SJSA1 (cell line): ENCODE results near the gene SMC5. TPM values are rescaled to one million over a fixed set of nuclear protein-coding genes. Genes with fewer than 3 reads are reported as not detected.

Experiments
- DNase-seq, 2 experiments: peaks; one replicate each; pipeline ENCODE4 v3.0.0-alpha.2; 2015 to 2020; ENCODE audit warnings: low spot score in 2 of 2, low read depth in 1 of 2
- H3K27ac ChIP-seq: fragments of 250-450 bp; sonication (Bioruptor Pico); 2 replicates; pipeline ENCODE4 v1.5.1; 2020; ENCODE audit warnings: mild to moderate bottlenecking, moderate library complexity
- H3K27me3 ChIP-seq: fragments of 250-450 bp; sonication (Bioruptor Pico); replicated peaks from 2 replicates; pipeline ENCODE4 v1.5.1; 2020; ENCODE audit warnings: mild to moderate bottlenecking, moderate library complexity
- H3K36me3 ChIP-seq: fragments of 250-450 bp; sonication (Bioruptor Pico); 2 replicates; pipeline ENCODE4 v1.5.1; 2020; ENCODE audit warnings: mild to moderate bottlenecking
- H3K4me1 ChIP-seq: fragments of 250-450 bp; sonication (Bioruptor Pico); replicated peaks from 2 replicates; pipeline ENCODE4 v1.6.1; 2021; ENCODE audit warnings: mild to moderate bottlenecking
- H3K4me3 ChIP-seq: fragments of 250-450 bp; sonication (Bioruptor Pico); 2 replicates; pipeline ENCODE4 v1.5.1; 2020; ENCODE audit warnings: mild to moderate bottlenecking
- H3K9me3 ChIP-seq: fragments of 250-450 bp; sonication (Bioruptor Pico); replicated peaks from 2 replicates; pipeline ENCODE4 v1.5.1; 2020; ENCODE audit warnings: mild to moderate bottlenecking
- total RNA-seq: library from RNA; depleted of rRNA; stranded (reverse); fragments of >200 nt; shearing (Covaris generic); gene quantifications from 2 replicates; pipeline ENCODE4 v1.2.3, GENCODE V29; 2014

Gene SMC5
- total RNA-seq, 1 experiment from 2014 or later, result 30.2 TPM

- no peak for DNase-seq
Observed at GRCh38 chr9:70352356-70352755, 93.6 kb downstream of the SMC5 start.

DNA sequence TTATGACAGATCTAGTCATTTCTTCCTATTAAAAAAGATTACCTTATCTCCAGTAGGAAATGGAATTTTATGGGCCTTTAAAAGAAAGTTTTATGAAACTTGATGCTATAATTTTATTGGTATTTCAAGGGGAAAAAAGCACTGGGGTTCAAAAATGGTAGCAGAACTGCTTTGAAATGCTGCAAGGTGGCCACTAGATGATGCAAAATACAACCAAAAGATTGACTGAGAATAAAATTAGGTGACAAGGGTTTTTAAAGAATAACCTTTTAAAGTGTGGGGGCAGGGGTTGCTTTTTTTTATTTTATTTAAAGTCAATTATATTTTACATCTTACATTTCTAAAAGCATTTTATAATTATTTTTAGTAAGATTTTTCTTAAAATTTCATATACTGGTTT lies 94.0 kb downstream of the SMC5 start:
- Histone ChIP-seq H3K36me3 (peaks cover 52% of the 10 kb centered on the region), H3K4me3 (no peak overlapping the region), H3K27ac (no peak overlapping the region), H3K27me3 (no peaks in the 10 kb centered on the region), H3K4me1 (no peaks in the 10 kb centered on the region), H3K9me3 (no peaks in the 10 kb centered on the region)
- no peak for DNase-seq

More at GRCh38 chr9:70352356-70352755, 93.6 kb downstream of the SMC5 start:
- Histone ChIP-seq H3K27ac (no peak overlapping the region), H3K9me3 (no peaks in the 10 kb centered on the region), H3K36me3 (peaks cover 56% of the 10 kb centered on the region), H3K27me3 (no peaks in the 10 kb centered on the region), H3K4me1 (no peaks in the 10 kb centered on the region), H3K4me3 (no peak overlapping the region)

DNA sequence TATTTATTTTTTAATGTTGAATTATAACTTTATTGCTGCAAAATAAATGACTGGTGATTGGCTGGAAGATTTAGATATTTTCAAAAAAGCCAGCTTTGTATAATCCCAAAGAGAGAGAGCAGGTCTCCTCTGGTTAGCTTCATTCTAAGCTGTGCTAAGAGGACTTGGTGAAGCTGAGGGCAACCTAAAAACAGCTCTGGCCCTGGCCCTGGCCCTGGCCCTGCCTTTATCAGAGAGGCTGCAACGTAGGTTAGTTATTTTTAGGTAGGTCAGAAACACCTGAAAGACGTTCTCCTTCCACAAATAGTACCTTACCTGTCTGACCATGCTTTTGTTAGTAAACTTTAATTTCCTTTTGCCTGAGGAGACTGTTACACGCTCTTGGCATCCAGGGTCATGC lies 97.0 kb downstream of the SMC5 start:
- no peaks in the 10 kb centered on the region for H3K4me1 ChIP-seq
- H3K27me3 ChIP-seq, result no peaks in the 10 kb centered on the region
- peaks cover 24% of the 10 kb centered on the region for H3K36me3 ChIP-seq
- H3K9me3 ChIP-seq, result no peaks in the 10 kb centered on the region
- no peak for DNase-seq
- H3K27ac ChIP-seq, result no peak overlapping the region
- H3K4me3 ChIP-seq, result no peak overlapping the region

DNA sequence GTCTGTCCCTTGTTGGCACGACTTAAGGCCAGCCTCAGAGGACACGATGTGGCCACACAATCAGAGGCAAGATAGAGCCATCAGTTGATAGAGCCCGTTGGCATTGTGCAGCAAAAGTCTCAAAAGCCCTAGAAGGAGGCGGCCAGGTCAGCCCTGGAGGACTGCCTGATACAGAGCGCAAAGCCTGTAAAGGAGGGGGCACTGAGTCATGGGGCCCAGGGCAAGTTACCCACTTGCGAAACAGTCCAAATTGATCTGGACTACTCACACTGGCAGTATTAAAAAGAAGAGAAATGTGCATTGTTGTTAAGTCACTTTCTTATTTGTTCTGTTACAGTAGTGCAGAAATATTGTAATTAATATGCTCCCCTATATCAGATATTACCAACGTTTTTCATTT lies 104.2 kb downstream of the SMC5 start:
- no peaks in the 10 kb centered on the region for H3K9me3 ChIP-seq
- H3K27me3 ChIP-seq, result no peaks in the 10 kb centered on the region
- no peaks in the 10 kb centered on the region for H3K36me3 ChIP-seq
- DNase-seq, result no peak
- H3K4me3 ChIP-seq, result no peak overlapping the region
- H3K27ac ChIP-seq, result no peak overlapping the region
- no peaks in the 10 kb centered on the region for H3K4me1 ChIP-seq

- Histone ChIP-seq H3K4me3 (no peak overlapping the region), H3K9me3 (no peaks in the 10 kb centered on the region), H3K4me1 (no peaks in the 10 kb centered on the region), H3K27ac (no peak overlapping the region), H3K36me3 (no peaks in the 10 kb centered on the region), H3K27me3 (no peaks in the 10 kb centered on the region)
- no peak for DNase-seq
Observed at GRCh38 chr9:70363760-70364159, 105.0 kb downstream of the SMC5 start.

GRCh38 chr9:70367305-70367930 lies 108.6 kb downstream of the SMC5 start:
- Histone ChIP-seq H3K4me3 (no peak overlapping the region), H3K27me3 (no peaks in the 10 kb centered on the region), H3K9me3 (no peaks in the 10 kb centered on the region), H3K27ac (no peak overlapping the region), H3K36me3 (no peaks in the 10 kb centered on the region), H3K4me1 (no peaks in the 10 kb centered on the region)
- DNase-seq, result no peak

DNA sequence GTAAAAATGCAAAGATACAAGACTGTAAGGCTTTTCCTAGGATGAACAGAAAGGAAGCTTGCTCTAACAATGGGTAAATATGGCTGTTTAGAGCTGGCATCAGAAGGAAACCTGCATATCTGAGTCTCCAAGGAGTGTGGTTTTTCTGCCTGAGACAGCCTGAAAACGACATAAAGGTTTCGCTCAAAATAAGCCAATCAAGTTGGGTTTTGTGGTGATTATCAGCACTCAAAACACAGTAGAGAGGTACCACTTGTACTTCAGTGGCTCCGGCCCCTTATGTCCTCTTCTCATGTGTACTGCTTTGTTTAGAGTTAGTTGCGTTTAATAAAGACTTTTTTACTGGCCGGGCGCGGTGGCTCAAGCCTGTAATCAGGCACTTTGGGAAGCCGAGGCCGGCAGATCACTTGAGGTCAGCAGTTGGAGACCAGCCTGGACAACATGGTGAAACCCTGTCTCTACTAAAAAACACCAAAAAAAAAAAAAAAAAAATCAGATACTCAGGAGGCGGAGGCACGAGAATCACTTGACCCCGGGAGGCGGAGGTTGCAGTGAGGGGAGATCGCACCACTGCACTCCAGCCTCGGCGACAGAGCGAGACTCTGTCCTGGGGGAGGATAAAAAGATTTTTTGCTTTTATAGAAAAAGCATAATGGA lies 116.3 kb downstream of the SMC5 start:
- H3K4me1 ChIP-seq, result no peaks in the 10 kb centered on the region
- no peaks in the 10 kb centered on the region for H3K27me3 ChIP-seq
- no peak overlapping the region for H3K4me3 ChIP-seq
- no peak overlapping the region for H3K27ac ChIP-seq
- no peak for DNase-seq
- no peaks in the 10 kb centered on the region for H3K9me3 ChIP-seq
- no peaks in the 10 kb centered on the region for H3K36me3 ChIP-seq

- Histone ChIP-seq H3K36me3 (peaks cover 4% of the 10 kb centered on the region; the same call in 1 of the 2 replicates), H3K4me3 (no peak overlapping the region), H3K27ac (no peak overlapping the region), H3K9me3 (no peaks in the 10 kb centered on the region), H3K27me3 (no peaks in the 10 kb centered on the region), H3K4me1 (no peaks in the 10 kb centered on the region)
- no peak for DNase-seq
Observed at GRCh38 chr9:70382046-70382708, 123.4 kb downstream of the SMC5 start.

- DNase-seq, result no peak
- H3K27ac ChIP-seq, result no peak overlapping the region
- H3K9me3 ChIP-seq, result no peaks in the 10 kb centered on the region
- peaks cover 4% of the 10 kb centered on the region; the same call in 1 of the 2 replicates for H3K36me3 ChIP-seq
- H3K4me1 ChIP-seq, result no peaks in the 10 kb centered on the region
- H3K4me3 ChIP-seq, result no peak overlapping the region
- H3K27me3 ChIP-seq, result no peaks in the 10 kb centered on the region
Observed at GRCh38 chr9:70382709-70383605, 124.2 kb downstream of the SMC5 start.

- H3K4me1 ChIP-seq, result peaks cover 6% of the 10 kb centered on the region
- H3K36me3 ChIP-seq, result peaks cover 4% of the 10 kb centered on the region; the same call in 1 of the 2 replicates
- H3K9me3 ChIP-seq, result no peaks in the 10 kb centered on the region
- H3K27me3 ChIP-seq, result no peaks in the 10 kb centered on the region
- no peak overlapping the region for H3K4me3 ChIP-seq
- DNase-seq, result no peak
- H3K27ac ChIP-seq, result no peak overlapping the region
Observed at GRCh38 chr9:70385426-70385825, 126.6 kb downstream of the SMC5 start.

DNA sequence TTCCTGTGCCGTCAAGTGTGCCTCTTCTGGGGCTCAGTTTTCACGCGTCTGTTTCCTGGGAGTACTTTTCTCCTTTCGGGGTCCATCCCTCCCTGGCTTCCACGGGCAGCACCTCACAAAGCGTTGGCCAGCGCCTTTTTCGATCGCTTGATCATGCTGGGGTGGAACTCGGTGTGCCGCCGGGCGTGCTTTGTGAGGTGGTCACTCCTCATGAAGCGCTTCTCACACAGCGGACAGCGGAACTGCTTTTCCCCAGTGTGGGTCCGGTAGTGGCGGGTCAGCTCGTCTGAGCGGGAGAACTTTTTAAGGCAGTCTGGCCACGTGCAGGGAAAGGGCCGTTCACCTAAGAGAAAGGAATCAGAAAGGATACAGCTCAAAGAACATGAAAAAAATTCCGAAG lies 128.9 kb downstream of the SMC5 start:
- Histone ChIP-seq H3K4me3 (no peak overlapping the region), H3K27ac (no peak overlapping the region), H3K9me3 (no peaks in the 10 kb centered on the region), H3K27me3 (no peaks in the 10 kb centered on the region), H3K36me3 (peaks cover 4% of the 10 kb centered on the region; the same call in 1 of the 2 replicates), H3K4me1 (peaks cover 14% of the 10 kb centered on the region)
- DNase-seq, result no peak

GRCh38 chr9:70389188-70389587 lies 130.4 kb downstream of the SMC5 start:
- Histone ChIP-seq H3K4me3 (no peak overlapping the region), H3K36me3 (peaks cover 1% of the 10 kb centered on the region; the same call in 1 of the 2 replicates), H3K27ac (no peak overlapping the region), H3K4me1 (peaks cover 14% of the 10 kb centered on the region), H3K27me3 (no peaks in the 10 kb centered on the region), H3K9me3 (no peaks in the 10 kb centered on the region)
- no peak for DNase-seq

GRCh38 chr9:70389621-70390266 lies 131.0 kb downstream of the SMC5 start:
- Histone ChIP-seq H3K9me3 (no peaks in the 10 kb centered on the region), H3K4me3 (no peak overlapping the region), H3K27me3 (no peaks in the 10 kb centered on the region), H3K4me1 (peaks cover 14% of the 10 kb centered on the region), H3K27ac (no peak overlapping the region), H3K36me3 (no peaks in the 10 kb centered on the region)
- DNase-seq, result no peak
